ENCODE measurements around the gene OTUB2. TPM values are rescaled to one million over a fixed set of nuclear protein-coding genes. Genes with fewer than 3 reads are reported as not detected.

OTUB2 gene
- total and polyA plus RNA-seq, 2 of the 8 experiments (the other 6 are each of a cell fraction or from before 2014, with no cell fraction given): 2.2 to 4.2 TPM

DNA sequence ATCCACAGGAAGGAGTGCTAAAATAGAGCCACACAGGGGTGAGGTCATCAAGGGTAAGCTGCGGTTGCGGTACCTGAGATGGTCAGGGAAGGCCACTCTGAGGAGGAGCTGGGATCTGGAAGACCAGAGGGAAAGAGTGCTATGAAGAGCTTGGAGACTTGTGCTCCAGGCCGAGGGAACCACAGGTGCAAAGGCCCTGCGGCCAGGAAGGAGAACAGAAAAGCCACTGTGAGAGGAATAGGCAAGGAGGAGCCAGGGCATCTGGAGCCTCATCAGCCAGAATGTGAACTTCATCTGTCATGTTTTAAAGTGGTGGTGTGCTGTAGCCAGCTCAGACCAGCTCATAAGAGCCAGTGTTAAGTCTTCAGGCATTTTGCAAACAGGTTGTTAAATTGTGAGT, 34.5 kb upstream of the OTUB2 start:
- no peak for FAIRE-seq

More for the DNA sequence above, 34.5 kb upstream of the OTUB2 start:
- Histone ChIP-seq H3K18ac (ENCODE audit: extremely low read depth, low read length) (no peak overlapping the region), H3K9ac (replicated peaks in 1 of 4; ENCODE audit: extremely low read depth in 1 of 4, low read depth in 3 of 4, low read length in 3 of 4) (no peak overlapping the region), H3K79me2 (ENCODE audit: control insufficient read depth in 1 of 2, insufficient read depth in 2 of 2, low read length in 2 of 2) (no peaks in the 10 kb centered on the region), H2AK5ac (ENCODE audit: low read depth, low read length) (no peak overlapping the region), H4K20me1 (replicated peaks in 1 of 2; ENCODE audit: control insufficient read depth in 1 of 2, insufficient read depth in 2 of 2, low read length in 2 of 2) (no peaks in the 10 kb centered on the region), H3K9me3 (ENCODE audit: insufficient read depth in 2 of 2, low read depth in 1 of 2, low read length in 1 of 2) (no peaks in the 10 kb centered on the region), H2AFZ (ENCODE audit: low read length) (no peak overlapping the region), H2BK20ac (ENCODE audit: low read length) (no peak overlapping the region), H4K8ac (ENCODE audit: extremely low read depth, insufficient read depth, low read length) (no peak overlapping the region), H3K27ac (ENCODE audit: low read depth, low read length) (no peak overlapping the region), H3K27me3 (replicated peaks in 1 of 4; ENCODE audit: control insufficient read depth in 3 of 4, extremely low read depth in 1 of 4, insufficient read depth in 3 of 4, low read length in 3 of 4) (no peaks in the 10 kb centered on the region), H4K5ac (ENCODE audit: insufficient read length, low read depth, low read length) (no peak overlapping the region), H3K23me2 (ENCODE audit: low read depth, low read length) (peaks cover 3% of the 10 kb centered on the region; the same call in 1 of the 2 replicates), H2BK12ac (ENCODE audit: low read depth, low read length) (no peak overlapping the region), H2BK5ac (ENCODE audit: low read depth, low read length) (no peak overlapping the region), H3K56ac (replicated peaks; ENCODE audit: insufficient read length, low read depth, low read length) (no peak overlapping the region), H3K14ac (ENCODE audit: insufficient read length) (no peak overlapping the region), H3K4ac (replicated peaks; ENCODE audit: insufficient read length, low read depth, low read length) (no peak overlapping the region), H2BK120ac (replicated peaks; ENCODE audit: low read depth, low read length) (no peak overlapping the region), H3K23ac (ENCODE audit: insufficient read length) (no peak overlapping the region), H3K4me3 (ENCODE audit: extremely low read depth in 1 of 4, insufficient read depth in 2 of 4, low read depth in 3 of 4, low read length in 4 of 4) (no peak overlapping the region), H3K4me2 (ENCODE audit: insufficient read depth in 1 of 2, low read depth in 2 of 2, low read length in 2 of 2) (no peak overlapping the region), H3K4me1 (replicated peaks in 1 of 4; ENCODE audit: control insufficient read depth in 3 of 4, insufficient read depth in 4 of 4, low read length in 3 of 4) (peaks cover 0 to 14% (median 4%) of the 10 kb centered on the region in 4 experiments; a peak in 4 of 7 replicates), H3K36me3 (ENCODE audit: control insufficient read depth in 2 of 4, insufficient read depth in 4 of 4, low read length in 3 of 4) (no peaks in the 10 kb centered on the region), H2BK15ac (ENCODE audit: low read length) (no peak overlapping the region), H3K79me1 (ENCODE audit: low read depth, low read length) (no peaks in the 10 kb centered on the region), H4K91ac (replicated peaks; ENCODE audit: insufficient read length, low read length) (no peak overlapping the region)
- 91% methylated on average over 4 of the region's 4 CpGs; no CpG with 5 or more reads in 1 of the 2 experiments for WGBS, 2 experiments (ENCODE audit: extremely low coverage in 1 of 2, insufficient coverage in 1 of 2, insufficient read length in 1 of 2, insufficient replicate concordance in 2 of 2, low coverage in 1 of 2, low lambda C conversion rate in 2 of 2, missing lambda C conversion rate in 1 of 2)
- ChIA-PET CTCF (ENCODE audit: partially characterized antibody) (interaction anchor here (0.8 to 20.5 kb wide), 8 partner anchors 9 to 145 kb away, joined by 3 to 484 read pairs (median 8); partner anchors contain the start of gene ASB2), POLR2A (ENCODE audit: partially characterized antibody) (interaction anchor here (1.7 kb wide), 1 partner anchor 55 kb away, joined by 6 read pairs; no protein-coding TSS in a partner anchor)
- TF ChIP-seq SP2 (IDR thresholded peaks at IDR 0.05; ENCODE audit: low read length) (no peak), EGR1 (IDR thresholded peaks at IDR 0.05; ENCODE audit: borderline replicate concordance, low read depth, low read length) (no peak), ZNF274 (IDR thresholded peaks at IDR 0.05; ENCODE audit: borderline replicate concordance, extremely low read depth, low read length) (no peak)
- DNase-seq (ENCODE audit: low read depth in 1 of 2, low spot score in 2 of 2): no peak

Measured in H1 (cell line).